Stomach (tissue), 9 donors: Measurements from ENCODE around the gene SEPTIN1. TPM values are rescaled to one million over a fixed set of nuclear protein-coding genes. Genes with fewer than 3 reads are reported as not detected.

Experiments
- DNase-seq, 2 donors: peaks; one replicate each; pipeline versions ENCODE4 v3.0.0 to v3.0.0-alpha.2; 2013 to 2019
- H3K27ac ChIP-seq, 5 donors: fragments of 200-600 bp in 4 of 5; sonication (generic) in 4 of 5; one replicate each; pipeline ENCODE4 v1.5.1; 2013 to 2019; ENCODE audit warnings: mild to moderate bottlenecking in 1 of 5, moderate library complexity in 1 of 5
- H3K27me3 ChIP-seq, 3 donors: fragments of 200-600 bp; sonication (generic); one replicate each; pipeline ENCODE4 v1.5.1; 2017 to 2019; ENCODE audit warnings: mixed run types in 1 of 3
- H3K36me3 ChIP-seq, 4 donors: fragments of 200-600 bp; sonication (generic); 1 replicate in 3 of 4; 2 replicates in 1 of 4; pipeline ENCODE4 v1.5.1; 2016 to 2019
- H3K4me1 ChIP-seq, 4 donors: fragments of 200-600 bp; sonication (generic); one replicate each; pipeline ENCODE4 v1.5.1; 2016 to 2019
- H3K4me3 ChIP-seq, 4 donors: fragments of 200-600 bp; sonication (generic) in 3 of 4; one replicate each; pipeline ENCODE4 v1.5.1; 2016 to 2019; ENCODE audit warnings: mild to moderate bottlenecking in 1 of 4
- H3K9me3 ChIP-seq, 4 donors: fragments of 200-600 bp; sonication (generic); one replicate each; pipeline ENCODE4 v1.5.1; 2016 to 2019
- CTCF ChIP-seq, 7 experiments: fragments of 450-650 bp in 4 of 7; fragments of 200-600 bp in 3 of 7; sonication (generic) in 3 of 7; IDR thresholded peaks; one replicate each; pipeline ENCODE4 v1.5.1; 2016 to 2019; ENCODE audit warnings: antibody characterized with exemption in 7 of 7, control low read depth in 2 of 7, mild to moderate bottlenecking in 1 of 7
- EP300 ChIP-seq: sonication (generic); formaldehyde crosslinking; IDR thresholded peaks from one replicate; pipeline ENCODE4 v1.6.1; 2017; ENCODE audit warnings: antibody characterized with exemption
- POLR2A ChIP-seq, 4 donors: fragments of 450-650 bp; IDR thresholded peaks; one replicate each; pipeline ENCODE4 v1.6.1; 2016; ENCODE audit warnings: antibody characterized with exemption in 4 of 4, control low read depth in 2 of 4, mild to moderate bottlenecking in 1 of 4, moderate library complexity in 1 of 4
- POLR2AphosphoS5 ChIP-seq, 3 donors: sonication (generic); formaldehyde crosslinking; IDR thresholded peaks; one replicate each; pipeline ENCODE4 v1.6.1; 2016; ENCODE audit warnings: antibody characterized with exemption in 3 of 3
- WGBS, 5 donors: extraction: QIAGEN DNeasy Blood & Tissue Kit in 3 of 5; methylation state at CpG; one replicate each; pipeline versions ENCODE4 v1.1.5 to v1.1.7; 2013 to 2018; 5-methylcytosine and 5-hydroxymethylcytosine counted together
- intact Hi-C: fragments of 100-400 bp; cut with DNase I; formaldehyde crosslinking; loops from one replicate; pipeline ENCODE4 v1.15.1; 2023; ENCODE audit warnings: low total_unique reads
- polyA plus RNA-seq, 3 donors: library from polyadenylated mRNA; stranded (reverse); fragments of 200-250 nt; gene quantifications; one replicate each; pipeline ENCODE4 v1.2.3, GENCODE V29; 2013
- total RNA-seq, 5 donors: library from RNA; depleted of rRNA; stranded (reverse); fragments of >200 nt; gene quantifications; one replicate each; pipeline versions ENCODE4 v1.1.0 to v1.2.3, GENCODE V29; 2014 to 2016
- donor health status: healthy with polysubstance abuse.
- donor health status: Bipolar disorder and iron deficiency.
- donor health status: healthy.

The SEPTIN1 gene
- total and polyA plus RNA-seq, 8 donors: 0.72 to 10.5 (median 5.3) TPM; not detected in 1

- peaks cover 33 to 62% (median 44%) of the 10 kb centered on the region in 4 donors for H3K4me1 ChIP-seq
- intact Hi-C loops: loop anchor here (10.0 kb wide), 1 partner anchor 45 kb away; no protein-coding TSS in a partner anchor
- no peaks in the 10 kb centered on the region for H3K9me3 ChIP-seq
- 0 to 1% (median 1%) methylated on average over 14 to 45 of the region's 45 CpGs for WGBS, 5 donors
- peak overlapping the region; percentile 86 to 98 (median 94) for H3K4me3 ChIP-seq
- peak overlapping the region; percentile 66 to 97 (median 84) for H3K27ac ChIP-seq
- TF ChIP-seq EP300: no peak
- TF ChIP-seq CTCF (IDR thresholded peaks at IDR 0.05): no peak
- TF ChIP-seq POLR2AphosphoS5 (IDR thresholded peaks at IDR 0.05): no peak
- peaks cover 12 to 26% (median 24%) of the 10 kb centered on the region in 4 donors for H3K36me3 ChIP-seq
- H3K27me3 ChIP-seq: no peaks in the 10 kb centered on the region
- DNase-seq: no peak
These were observed 13.0 kb downstream of the SEPTIN1 start for GRCh38 chr16:30369091-30369937.

- Histone ChIP-seq H3K36me3 (peaks cover 12 to 32% (median 29%) of the 10 kb centered on the region in 4 donors), H3K4me1 (peaks cover 33 to 64% (median 44%) of the 10 kb centered on the region in 4 donors), H3K9me3 (no peaks in the 10 kb centered on the region), H3K4me3 (peak overlapping the region; percentile 86 to 98 (median 94)), H3K27ac (peak overlapping the region; percentile 66 to 97 (median 84)), H3K27me3 (no peaks in the 10 kb centered on the region)
- DNase-seq: no peak
- WGBS, 5 donors: 4 to 15% (median 9%) methylated on average over 4 of the region's 4 CpGs
- intact Hi-C loops: loop anchor here (10.0 kb wide), 1 partner anchor 46 kb away; no protein-coding TSS in a partner anchor
- TF ChIP-seq POLR2AphosphoS5 (IDR thresholded peaks at IDR 0.05): no peak
- no peak for TF ChIP-seq POLR2A (IDR thresholded peaks at IDR 0.05)
- TF ChIP-seq EP300: no peak
- no peak for TF ChIP-seq CTCF (IDR thresholded peaks at IDR 0.05)
These were observed 13.6 kb downstream of the SEPTIN1 start for GRCh38 chr16:30368792-30369090.

GRCh38 chr16:30368122-30368791 is 14.1 kb downstream of the SEPTIN1 start:
- TF ChIP-seq EP300: no peak
- TF ChIP-seq CTCF (IDR thresholded peaks at IDR 0.05): no peak
- no peak for TF ChIP-seq POLR2A (IDR thresholded peaks at IDR 0.05)
- no peak for TF ChIP-seq POLR2AphosphoS5 (IDR thresholded peaks at IDR 0.05)
- H3K9me3 ChIP-seq: no peaks in the 10 kb centered on the region
- peaks cover 33 to 64% (median 44%) of the 10 kb centered on the region in 4 donors for H3K4me1 ChIP-seq
- H3K36me3 ChIP-seq: peaks cover 12 to 37% (median 34%) of the 10 kb centered on the region in 4 donors
- WGBS, 5 donors: 4 to 6% (median 4%) methylated on average over 8 of the region's 8 CpGs
- H3K4me3 ChIP-seq: peak overlapping the region; percentile 86 to 98 (median 94)
- DNase-seq: peak in 1 of 2 donors; percentile 48
- intact Hi-C loops: loop anchor here (10.0 kb wide), 1 partner anchor 47 kb away; no protein-coding TSS in a partner anchor
- H3K27me3 ChIP-seq: no peaks in the 10 kb centered on the region
- H3K27ac ChIP-seq: peak overlapping the region; percentile 34 to 97 (median 84)

- no peak for TF ChIP-seq CTCF (IDR thresholded peaks at IDR 0.05)
- DNase-seq: no peak
- Histone ChIP-seq H3K9me3 (no peaks in the 10 kb centered on the region), H3K27ac (peak overlapping the region in 4 of 5 donors; percentile 66 to 97 (median 86)), H3K27me3 (no peaks in the 10 kb centered on the region), H3K36me3 (peaks cover 14 to 44% (median 42%) of the 10 kb centered on the region in 4 donors), H3K4me1 (peaks cover 33 to 64% (median 44%) of the 10 kb centered on the region in 4 donors), H3K4me3 (peak overlapping the region; percentile 86 to 98 (median 94))
- WGBS, 5 donors: 42 to 57% (median 54%) methylated on average over 10 of the region's 10 CpGs
- intact Hi-C loops: loop anchor here (10.0 kb wide), 1 partner anchor 47 kb away; no protein-coding TSS in a partner anchor
These were observed 14.9 kb downstream of the SEPTIN1 start for GRCh38 chr16:30367349-30368009.
